ENCODE data around the gene PPRC1.

Gene PPRC1

DNA sequence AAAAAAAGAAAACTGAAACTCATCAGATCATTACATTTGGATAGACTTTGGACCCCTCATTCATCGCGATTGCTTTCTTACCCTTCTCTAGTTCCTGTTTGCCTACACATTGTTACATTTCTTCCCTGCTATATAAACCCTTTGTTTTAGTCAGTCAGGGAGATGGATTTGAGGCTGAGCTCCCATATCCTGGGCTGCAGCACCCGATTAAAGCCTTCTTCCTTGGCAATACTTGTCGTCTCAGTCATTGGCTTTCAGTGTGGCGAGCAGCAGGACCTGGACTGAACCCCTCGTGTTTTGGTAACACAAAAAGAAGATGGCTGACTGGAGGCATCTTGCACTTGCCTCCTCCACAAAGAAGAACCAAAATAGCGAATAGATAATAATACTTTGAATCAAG lies 59.1 kb downstream of the PPRC1 start:
- no peak for DNase-seq

DNA sequence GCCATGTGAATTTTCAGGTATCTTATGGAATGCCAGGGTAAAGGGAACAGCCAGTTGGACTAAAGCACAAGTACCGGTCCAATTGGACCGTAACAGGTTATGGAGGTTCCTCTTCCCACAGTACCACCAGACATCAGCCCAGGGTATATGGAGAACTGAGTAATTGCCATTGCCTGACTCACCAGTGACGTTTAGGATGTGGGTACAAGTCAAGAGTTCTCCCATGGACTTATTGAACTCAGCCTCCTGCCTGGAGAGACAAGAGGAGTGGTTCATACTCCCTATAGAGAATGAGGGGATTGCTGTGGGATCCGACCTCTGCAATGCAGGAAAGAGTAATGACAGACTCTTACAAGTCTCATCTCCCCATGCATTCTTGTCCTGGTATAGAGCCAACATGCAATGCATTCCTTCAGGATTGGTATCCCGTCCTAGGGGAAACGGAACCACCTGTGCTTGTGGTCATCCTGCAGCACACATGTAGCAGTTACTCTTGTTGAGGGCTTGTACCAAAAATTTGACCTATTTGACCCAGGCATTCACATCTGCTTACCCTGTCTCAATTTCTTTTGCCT lies 62.5 kb downstream of the PPRC1 start:
- no peak for DNase-seq

DNA sequence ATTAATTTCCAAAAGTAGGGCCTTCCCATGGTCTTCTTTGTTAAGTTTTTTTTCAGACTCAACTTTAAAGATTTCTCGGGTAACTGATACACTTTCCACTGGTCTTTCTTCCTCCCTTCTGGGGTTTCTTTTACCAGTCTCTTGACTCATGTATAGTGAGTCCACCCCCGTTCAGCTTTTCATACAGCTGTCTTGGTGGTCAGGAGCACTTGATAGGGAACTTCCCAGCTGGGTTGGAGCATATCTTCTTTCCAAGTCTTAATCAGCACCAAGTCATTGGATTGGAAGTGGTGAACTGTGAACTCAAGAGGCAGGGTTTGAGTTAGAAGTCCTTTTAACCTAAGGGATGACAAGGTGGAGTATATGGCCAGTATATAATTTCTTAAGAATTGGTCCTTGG lies 64.1 kb downstream of the PPRC1 start:
- no peak for DNase-seq

DNA sequence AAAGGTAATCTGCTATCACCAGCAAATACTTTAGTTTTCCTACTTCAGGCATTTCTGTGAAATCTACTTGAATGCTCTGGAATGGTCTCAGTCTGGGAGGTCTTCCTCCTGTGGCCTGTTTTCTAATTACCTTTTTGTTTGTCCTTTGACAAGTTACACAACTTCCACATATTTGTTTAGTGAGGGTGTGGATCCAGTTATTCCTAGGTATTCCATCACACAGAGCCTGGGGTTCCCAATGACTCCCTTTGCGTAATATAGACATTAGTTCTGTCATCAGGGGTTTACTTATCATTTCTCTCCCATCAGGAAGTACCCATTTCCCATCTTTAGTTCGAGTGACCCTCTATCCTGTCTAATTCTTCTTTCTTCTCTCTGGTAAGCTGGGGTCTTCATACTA lies 65.2 kb downstream of the PPRC1 start:
- DNase-seq = no peak

Data from SIG-M5 (cell line).